GM12878 (cell line): ENCODE results near the gene EEIG2. TPM values are rescaled to one million over a fixed set of nuclear protein-coding genes. Genes with fewer than 3 reads are reported as not detected.
"Not testable (repeated sequence)": the region's sequence is repeated elsewhere in the genome, so short reads cannot be mapped to it uniquely, and the experiment has no call there.

ENCODE experiments used
- ATAC-seq: fragments of 200-7000 bp; cut with Tn5 transposase; 3 replicates; pipeline ENCODE4 v1.9.1; 2020; ENCODE audit warnings: mild to moderate bottlenecking, moderate library complexity
- BruUV-seq: library from RNA; stranded (reverse); fragments of 400-500 nt; replicated peaks from 2 replicates; lab custom pipeline; 2021; lab: Mats Ljungman, UMichigan
- CTCF ChIA-PET: fragments of 300-600 bp; sonication (Branson Sonifier 250); formaldehyde crosslinking; extraction: SDS; loops from one replicate; lab custom pipeline; 2021; ENCODE audit warnings: inconsistent platforms; lab: Yijun Ruan, JAX
- POLR2A ChIA-PET: fragments of 350-600 bp; formaldehyde crosslinking; extraction: SDS; loops from one replicate; lab custom pipeline; 2021; ENCODE audit warnings: inconsistent platforms; lab: Charles Lee
- RAD21 ChIA-PET: fragments of 300-600 bp; sonication (Branson Sonifier 250); formaldehyde crosslinking; loops from one replicate; lab custom pipeline; 2023; ENCODE audit warnings: antibody characterized with exemption; ENCODE audit not compliant: unreplicated experiment; lab: Charles Lee
- SMC1A ChIA-PET: fragments of 300-600 bp; sonication (Branson Sonifier 250); formaldehyde crosslinking; loops from one replicate; lab custom pipeline; 2023; ENCODE audit not compliant: unreplicated experiment, uncharacterized antibody; lab: Charles Lee
- DNase-seq: peaks from one replicate; pipeline ENCODE4 v3.0.0-alpha.2; 2011; ENCODE audit warnings: low read depth, low spot score
- FAIRE-seq: peaks from 3 replicates; lab custom pipeline; 2011; peaks lifted over from hg19 to GRCh38; lab: Jason Lieb, UNC
- H2AFZ ChIP-seq: 2 replicates; pipeline ENCODE4 v1.6.0; 2011; ENCODE audit warnings: low read depth, low read length, control low read depth; ENCODE audit not compliant: control insufficient read depth
- H3K27ac ChIP-seq: 2 replicates; pipeline ENCODE4 v1.5.1; 2011; ENCODE audit warnings: control low read depth; ENCODE audit not compliant: control insufficient read depth, insufficient read depth
- H3K27me3 ChIP-seq, 2 experiments: replicated peaks in 1 of 2; 2 replicates each; pipeline versions ENCODE4 v1.6.0 to v1.6.1; 2011; ENCODE audit warnings: low read length in 1 of 2; ENCODE audit not compliant: control insufficient read depth in 2 of 2, insufficient read depth in 2 of 2
- H3K36me3 ChIP-seq, 2 experiments: 2 replicates each; pipeline ENCODE4 v1.5.1; 2011; ENCODE audit warnings: low read length in 1 of 2; ENCODE audit not compliant: control insufficient read depth in 2 of 2, insufficient read depth in 2 of 2
- H3K4me1 ChIP-seq: 2 replicates; pipeline ENCODE4 v1.6.1; 2011; ENCODE audit warnings: mild to moderate bottlenecking, low read length, moderate library complexity, mixed read lengths; ENCODE audit not compliant: control insufficient read depth, insufficient read depth
- H3K4me2 ChIP-seq: 2 replicates; pipeline ENCODE4 v1.6.0; 2011; ENCODE audit warnings: control low read depth; ENCODE audit not compliant: control insufficient read depth, insufficient read depth
- H3K4me3 ChIP-seq: fragments of 200-600 bp; sonication (generic); 2 replicates; pipeline ENCODE4 v1.5.1; 2016
- H3K79me2 ChIP-seq: 2 replicates; pipeline ENCODE4 v1.6.0; 2011; ENCODE audit warnings: low read length; ENCODE audit not compliant: control insufficient read depth, insufficient read depth
- H3K9ac ChIP-seq: 2 replicates; pipeline ENCODE4 v1.8.0; 2011; ENCODE audit warnings: low read length, control low read depth, mixed read lengths; ENCODE audit not compliant: control insufficient read depth, insufficient read depth
- H3K9me3 ChIP-seq: replicated peaks from 3 replicates; pipeline ENCODE4 v1.5.1; 2011; ENCODE audit warnings: mild to moderate bottlenecking, low read length; ENCODE audit not compliant: control insufficient read depth, insufficient read depth
- H4K20me1 ChIP-seq: 2 replicates; pipeline ENCODE4 v1.6.0; 2011; ENCODE audit not compliant: control insufficient read depth, insufficient read depth
- ETV6 ChIP-seq, 2 experiments: fragments of 450-650 bp in 1 of 2; IDR thresholded peaks in 1 of 2; conservative IDR thresholded peaks in 1 of 2; 2 replicates each; pipeline ENCODE4 v1.6.1; 2014; ENCODE audit warnings: antibody characterized with exemption in 1 of 2, borderline replicate concordance in 1 of 2, low read depth in 1 of 2, mild to moderate bottlenecking in 1 of 2, moderate library complexity in 1 of 2
- MXI1 ChIP-seq: fragments of 150-350 bp; IDR thresholded peaks from 2 replicates; pipeline ENCODE4 v1.6.1; 2011; ENCODE audit warnings: low read depth, mild to moderate bottlenecking, inconsistent platforms, low read length, improper control_type of control experiment
- MYB ChIP-seq: fragments of 150-350 bp; IDR thresholded peaks from 2 replicates; pipeline ENCODE4 v1.6.1; 2014; ENCODE audit warnings: mild to moderate bottlenecking, low read depth, low read length, borderline replicate concordance
- NFYB ChIP-seq: IDR thresholded peaks from 2 replicates; pipeline ENCODE4 v1.6.1; 2011; ENCODE audit warnings: low read depth, mild to moderate bottlenecking, low read length, improper control_type of control experiment, moderate library complexity; ENCODE audit not compliant: insufficient read depth
- NR2F1 ChIP-seq: fragments of 450-650 bp; conservative IDR thresholded peaks from 2 replicates; pipeline ENCODE4 v1.6.1; 2017; ENCODE audit warnings: mild to moderate bottlenecking
- RFX5 ChIP-seq: IDR thresholded peaks from 2 replicates; pipeline ENCODE4 v1.6.1; 2011; ENCODE audit warnings: low read depth, low read length, improper control_type of control experiment
- SMARCA5 ChIP-seq: fragments of 450-650 bp; IDR thresholded peaks from 2 replicates; pipeline ENCODE4 v1.6.1; 2017; ENCODE audit warnings: mild to moderate bottlenecking
- SP1 ChIP-seq: IDR thresholded peaks from one replicate; pipeline ENCODE4 v1.6.1; 2011; ENCODE audit warnings: low read depth, low read length
- STAT3 ChIP-seq: IDR thresholded peaks from 2 replicates; pipeline ENCODE4 v1.6.1; 2011; ENCODE audit warnings: low read depth, low read length, improper control_type of control experiment
- WGBS: methylation state at CpG from one replicate; pipeline ENCODE4 v1.1.6; 2016; ENCODE audit warnings: low lambda C conversion rate; ENCODE audit not compliant: insufficient replicate concordance, insufficient coverage; ENCODE audit errors: missing lambda C conversion rate; 5-methylcytosine and 5-hydroxymethylcytosine counted together
- in situ Hi-C: fragments of 300-500 bp; cut with MboI; formaldehyde crosslinking; loops from 9 replicates; pipeline ENCODE4 v1.14.3; 2018; ENCODE audit warnings: mixed read lengths
- intact Hi-C: fragments of 100-400 bp; cut with micrococcal nuclease; formaldehyde crosslinking; loops from one replicate; pipeline ENCODE4 v1.14.2; 2022; ENCODE audit not compliant: unreplicated experiment
- polyA plus RNA-seq, 11 experiments: library from polyadenylated mRNA; depleted of rRNA in 4 of 11; unstranded in 6 of 11; stranded (reverse) in 5 of 11; fragments of >200 nt; fragmentation: Nextera tagmentation in 4 of 11; fragmentation: Illumina TruSeq in 1 of 11; extraction: Ambion mirVana in 4 of 11; extraction: Trizol in 1 of 11; gene quantifications; 1 replicate in 1 of 11; 2 replicates in 10 of 11; pipeline versions ENCODE4 v1.2.1 to v1.2.3, GENCODE V29; 2011 to 2016; ENCODE audit warnings: inconsistent platforms in 2 of 11, missing spikeins in 2 of 11, low read depth in 1 of 11
- total RNA-seq, 4 experiments: library from RNA; depleted of rRNA in 3 of 4; stranded (reverse); fragments of >200 nt in 3 of 4; fragmentation: Illumina TruSeq in 1 of 4; extraction: Trizol in 1 of 4; gene quantifications; 2 replicates each; pipeline versions ENCODE4 v1.2.1 to v1.2.3, GENCODE V29; 2013 to 2021
- TF ChIP-seq, protein P1 (sequence below): fragments of 450-650 bp; IDR thresholded peaks from 2 replicates; pipeline ENCODE4 v1.6.1; 2014; ENCODE audit warnings: mild to moderate bottlenecking
- TF ChIP-seq, protein P2 (sequence below): IDR thresholded peaks from 2 replicates; pipeline ENCODE4 v1.6.1; 2011; ENCODE audit warnings: mild to moderate bottlenecking, low read depth, low read length, moderate library complexity; ENCODE audit not compliant: insufficient replicate concordance
- TF ChIP-seq, protein P3 (sequence below): IDR thresholded peaks from 2 replicates; pipeline ENCODE4 v1.6.1; 2012; ENCODE audit warnings: low read length, inconsistent platforms
- TF ChIP-seq, protein P4 (sequence below): IDR thresholded peaks from 2 replicates; pipeline ENCODE4 v1.6.1; 2011; ENCODE audit warnings: borderline replicate concordance, low read depth, mild to moderate bottlenecking, moderate library complexity, mixed read lengths, low read length; ENCODE audit not compliant: insufficient read depth; ENCODE audit errors: extremely low read length
- TF ChIP-seq, protein P5 (sequence below): fragments of 450-650 bp; IDR thresholded peaks from 2 replicates; pipeline ENCODE4 v1.6.1; 2018; ENCODE audit warnings: mild to moderate bottlenecking, low read depth, moderate library complexity; ENCODE audit not compliant: partially characterized antibody

Gene EEIG2
- total and polyA plus RNA-seq, 10 of the 15 experiments (the other 5 are each of a cell fraction or from before 2014, with no cell fraction given): 1.4 to 17.2 (median 9.8) TPM

DNA sequence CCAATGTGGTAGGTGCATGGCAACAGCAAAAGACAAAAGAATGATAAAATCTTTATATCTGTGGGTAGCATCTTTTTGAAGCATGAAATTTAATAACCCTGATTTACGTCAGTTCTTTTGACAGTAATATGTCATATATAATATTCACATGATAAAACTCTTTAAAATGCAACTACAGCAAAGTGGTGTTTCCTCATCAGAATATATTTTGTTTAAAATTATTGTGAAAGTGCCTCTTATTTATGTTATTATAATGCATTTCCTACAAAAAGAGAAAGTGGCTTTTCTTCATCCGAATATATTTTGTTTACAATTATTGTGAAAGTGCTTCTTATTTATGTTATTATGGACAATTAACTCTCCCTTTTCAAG, 46.9 kb upstream of the EEIG2 start (continued):
- TF ChIP-seq NR2F1: no peak
- TF ChIP-seq SMARCA5: no peak
- TF ChIP-seq, protein P1, sequence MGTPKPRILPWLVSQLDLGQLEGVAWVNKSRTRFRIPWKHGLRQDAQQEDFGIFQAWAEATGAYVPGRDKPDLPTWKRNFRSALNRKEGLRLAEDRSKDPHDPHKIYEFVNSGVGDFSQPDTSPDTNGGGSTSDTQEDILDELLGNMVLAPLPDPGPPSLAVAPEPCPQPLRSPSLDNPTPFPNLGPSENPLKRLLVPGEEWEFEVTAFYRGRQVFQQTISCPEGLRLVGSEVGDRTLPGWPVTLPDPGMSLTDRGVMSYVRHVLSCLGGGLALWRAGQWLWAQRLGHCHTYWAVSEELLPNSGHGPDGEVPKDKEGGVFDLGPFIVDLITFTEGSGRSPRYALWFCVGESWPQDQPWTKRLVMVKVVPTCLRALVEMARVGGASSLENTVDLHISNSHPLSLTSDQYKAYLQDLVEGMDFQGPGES: no peak
- TF ChIP-seq, protein P2, sequence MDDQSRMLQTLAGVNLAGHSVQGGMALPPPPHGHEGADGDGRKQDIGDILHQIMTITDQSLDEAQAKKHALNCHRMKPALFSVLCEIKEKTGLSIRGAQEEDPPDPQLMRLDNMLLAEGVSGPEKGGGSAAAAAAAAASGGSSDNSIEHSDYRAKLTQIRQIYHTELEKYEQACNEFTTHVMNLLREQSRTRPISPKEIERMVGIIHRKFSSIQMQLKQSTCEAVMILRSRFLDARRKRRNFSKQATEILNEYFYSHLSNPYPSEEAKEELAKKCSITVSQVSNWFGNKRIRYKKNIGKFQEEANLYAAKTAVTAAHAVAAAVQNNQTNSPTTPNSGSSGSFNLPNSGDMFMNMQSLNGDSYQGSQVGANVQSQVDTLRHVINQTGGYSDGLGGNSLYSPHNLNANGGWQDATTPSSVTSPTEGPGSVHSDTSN: no peak
- TF ChIP-seq MXI1: no peak
- TF ChIP-seq ETV6 (conservative IDR thresholded peaks at IDR 0.05 in 1 of 2, IDR thresholded peaks at IDR 0.05 in 1 of 2; ENCODE audit: borderline replicate concordance in 1 of 2, low read depth in 1 of 2): no peak
- no peak for TF ChIP-seq NFYB
- TF ChIP-seq, protein P3, sequence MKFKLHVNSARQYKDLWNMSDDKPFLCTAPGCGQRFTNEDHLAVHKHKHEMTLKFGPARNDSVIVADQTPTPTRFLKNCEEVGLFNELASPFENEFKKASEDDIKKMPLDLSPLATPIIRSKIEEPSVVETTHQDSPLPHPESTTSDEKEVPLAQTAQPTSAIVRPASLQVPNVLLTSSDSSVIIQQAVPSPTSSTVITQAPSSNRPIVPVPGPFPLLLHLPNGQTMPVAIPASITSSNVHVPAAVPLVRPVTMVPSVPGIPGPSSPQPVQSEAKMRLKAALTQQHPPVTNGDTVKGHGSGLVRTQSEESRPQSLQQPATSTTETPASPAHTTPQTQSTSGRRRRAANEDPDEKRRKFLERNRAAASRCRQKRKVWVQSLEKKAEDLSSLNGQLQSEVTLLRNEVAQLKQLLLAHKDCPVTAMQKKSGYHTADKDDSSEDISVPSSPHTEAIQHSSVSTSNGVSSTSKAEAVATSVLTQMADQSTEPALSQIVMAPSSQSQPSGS: no peak
- no peak for TF ChIP-seq MYB
- TF ChIP-seq STAT3: no peak
- TF ChIP-seq RFX5: no peak
- TF ChIP-seq SP1: no peak
- TF ChIP-seq, protein P4, sequence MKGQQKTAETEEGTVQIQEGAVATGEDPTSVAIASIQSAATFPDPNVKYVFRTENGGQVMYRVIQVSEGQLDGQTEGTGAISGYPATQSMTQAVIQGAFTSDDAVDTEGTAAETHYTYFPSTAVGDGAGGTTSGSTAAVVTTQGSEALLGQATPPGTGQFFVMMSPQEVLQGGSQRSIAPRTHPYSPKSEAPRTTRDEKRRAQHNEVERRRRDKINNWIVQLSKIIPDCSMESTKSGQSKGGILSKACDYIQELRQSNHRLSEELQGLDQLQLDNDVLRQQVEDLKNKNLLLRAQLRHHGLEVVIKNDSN: no peak
- TF ChIP-seq, protein P5, sequence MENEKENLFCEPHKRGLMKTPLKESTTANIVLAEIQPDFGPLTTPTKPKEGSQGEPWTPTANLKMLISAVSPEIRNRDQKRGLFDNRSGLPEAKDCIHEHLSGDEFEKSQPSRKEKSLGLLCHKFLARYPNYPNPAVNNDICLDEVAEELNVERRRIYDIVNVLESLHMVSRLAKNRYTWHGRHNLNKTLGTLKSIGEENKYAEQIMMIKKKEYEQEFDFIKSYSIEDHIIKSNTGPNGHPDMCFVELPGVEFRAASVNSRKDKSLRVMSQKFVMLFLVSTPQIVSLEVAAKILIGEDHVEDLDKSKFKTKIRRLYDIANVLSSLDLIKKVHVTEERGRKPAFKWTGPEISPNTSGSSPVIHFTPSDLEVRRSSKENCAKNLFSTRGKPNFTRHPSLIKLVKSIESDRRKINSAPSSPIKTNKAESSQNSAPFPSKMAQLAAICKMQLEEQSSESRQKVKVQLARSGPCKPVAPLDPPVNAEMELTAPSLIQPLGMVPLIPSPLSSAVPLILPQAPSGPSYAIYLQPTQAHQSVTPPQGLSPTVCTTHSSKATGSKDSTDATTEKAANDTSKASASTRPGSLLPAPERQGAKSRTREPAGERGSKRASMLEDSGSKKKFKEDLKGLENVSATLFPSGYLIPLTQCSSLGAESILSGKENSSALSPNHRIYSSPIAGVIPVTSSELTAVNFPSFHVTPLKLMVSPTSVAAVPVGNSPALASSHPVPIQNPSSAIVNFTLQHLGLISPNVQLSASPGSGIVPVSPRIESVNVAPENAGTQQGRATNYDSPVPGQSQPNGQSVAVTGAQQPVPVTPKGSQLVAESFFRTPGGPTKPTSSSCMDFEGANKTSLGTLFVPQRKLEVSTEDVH: no peak
- TF ChIP-seq, all 136 proteins: peak for 0

DNA sequence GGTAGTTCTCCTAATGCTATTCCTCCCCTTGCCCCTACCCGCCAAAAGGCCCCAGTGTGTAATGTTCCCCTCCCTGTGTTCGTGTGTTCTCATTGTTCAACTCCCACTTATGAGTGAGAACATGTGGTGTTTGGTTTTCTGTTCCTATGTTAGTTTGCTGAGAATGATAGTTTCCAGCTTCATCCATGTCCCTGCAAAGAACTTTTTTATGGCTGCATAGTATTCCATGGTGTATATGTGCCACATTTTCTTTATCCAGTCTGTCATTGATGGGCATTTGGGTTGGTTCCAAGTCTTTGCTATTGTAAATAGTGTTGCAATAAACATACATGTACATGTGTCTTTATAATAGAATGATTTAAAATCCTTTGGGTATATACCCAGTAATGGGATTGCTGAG, 46.0 kb upstream of the EEIG2 start:
- CTCF ChIA-PET: interaction anchor here (3.0 to 13.5 kb wide), 2 partner anchors 48 to 130 kb away, joined by 15 to 258 read pairs; partner anchors contain the start of gene EEIG2

More for the DNA sequence above, 46.0 kb upstream of the EEIG2 start:
- not testable (repeated sequence) for H3K27me3 ChIP-seq, H4K20me1 ChIP-seq, H2AFZ ChIP-seq, H3K27ac ChIP-seq, H3K79me2 ChIP-seq, BruUV-seq, H3K36me3 ChIP-seq, DNase-seq, H3K9ac ChIP-seq, H3K9me3 ChIP-seq, ATAC-seq, H3K4me2 ChIP-seq, FAIRE-seq, H3K4me1 ChIP-seq, H3K4me3 ChIP-seq
- ChIA-PET RAD21 (interaction anchor here (0.7 to 0.9 kb wide), 2 partner anchors 45 to 47 kb away, joined by 4 read pairs; no protein-coding TSS in a partner anchor), SMC1A (interaction anchor here (1.2 to 9.8 kb wide), 4 partner anchors 9 to 130 kb away, joined by 4 to 161 read pairs (median 32); partner anchors contain the start of gene EEIG2), POLR2A (interaction anchor here (0.8 kb wide), 1 partner anchor 47 kb away, joined by 3 read pairs; no protein-coding TSS in a partner anchor)
- 51% methylated on average over 2 of the region's 2 CpGs for WGBS
- in situ Hi-C loops (loop anchor here (5.0 to 25.0 kb wide), 2 partner anchors 48 to 727 kb away; partner anchors contain the start of gene EEIG2), intact Hi-C loops (loop anchor here (5.0 kb wide), 3 partner anchors 178 to 383 kb away; partner anchors contain the start of gene PRPF38B)
